ENCODE measurements around the gene SSR4.

- no peak for TF ChIP-seq POLR2A (IDR thresholded peaks at IDR 0.05)
- TF ChIP-seq CTCF (IDR thresholded peaks at IDR 0.05) = no peak
These were observed 17.0 kb upstream of the SSR4 start for GRCh38 chrX:153777261-153778090.

All from adrenal gland (tissue), 5 donors.